Measurements from ENCODE around the gene LRRC3.

GRCh38 chr21:44510508-44511218 lies 55.4 kb downstream of the LRRC3 start:
- peak; percentile 73 for TF ChIP-seq CTCF (conservative IDR thresholded peaks at IDR 0.05)
- no peak for TF ChIP-seq EZH2 (IDR thresholded peaks at IDR 0.05; ENCODE audit: low read depth)
